HG02571 (cell line): Measurements from ENCODE around the gene ABO.
"Not testable (repeated sequence)": the region's sequence is repeated elsewhere in the genome, so short reads cannot be mapped to it uniquely, and the experiment has no call there.

ENCODE experiments used
- ATAC-seq: cut with Tn5 transposase; IDR thresholded peaks from one replicate; pipeline ENCODE4 v1.9.1; 2021; ENCODE audit warnings: mild to moderate bottlenecking, moderate library complexity; ENCODE audit not compliant: unreplicated experiment

ABO gene

GRCh38 chr9:133290751-133291302 is 15.8 kb upstream of the ABO start:
- ATAC-seq: no peak

- no peak for ATAC-seq
Measured at GRCh38 chr9:133286523-133286922, 11.5 kb upstream of the ABO start.

GRCh38 chr9:133285252-133285775 is 10.3 kb upstream of the ABO start:
- ATAC-seq: no peak

- no peak for ATAC-seq
Measured at GRCh38 chr9:133284362-133284761, 9.4 kb upstream of the ABO start.

GRCh38 chr9:133283255-133284032 is 8.4 kb upstream of the ABO start:
- not testable (repeated sequence) for ATAC-seq

GRCh38 chr9:133282464-133283238 is 7.7 kb upstream of the ABO start:
- ATAC-seq: no peak

GRCh38 chr9:133280392-133280791 is 5.4 kb upstream of the ABO start:
- ATAC-seq: no peak

- no peak for ATAC-seq
Measured at GRCh38 chr9:133278161-133279114, 3.4 kb upstream of the ABO start.

- no peak for ATAC-seq
Measured at GRCh38 chr9:133277467-133277866, 2.5 kb upstream of the ABO start.

GRCh38 chr9:133276923-133277322 is 1.9 kb upstream of the ABO start:
- ATAC-seq: no peak

GRCh38 chr9:133276001-133276884 is 1.2 kb upstream of the ABO start:
- ATAC-seq: no peak

- ATAC-seq: no peak
Measured at GRCh38 chr9:133274236-133275104, 531 bp downstream of the ABO start.

- ATAC-seq: no peak
Measured at GRCh38 chr9:133273819-133274218, 1.2 kb downstream of the ABO start.

- no peak for ATAC-seq
Measured at GRCh38 chr9:133273098-133273497, 1.9 kb downstream of the ABO start.

GRCh38 chr9:133269537-133270362 is 5.3 kb downstream of the ABO start:
- ATAC-seq: no peak

GRCh38 chr9:133269136-133269535 is 5.9 kb downstream of the ABO start:
- not testable (repeated sequence) for ATAC-seq

GRCh38 chr9:133268335-133269056 is 6.5 kb downstream of the ABO start:
- ATAC-seq: no peak
